Measurements from ENCODE around the gene PSMF1. TPM values are rescaled to one million over a fixed set of nuclear protein-coding genes. Genes with fewer than 3 reads are reported as not detected.

Gene PSMF1
- total RNA-seq, 6 experiments from 2014 or later: 179 to 208 (median 199) TPM

- H3K9me3 Mint-ChIP-seq: no peaks in the 10 kb centered on the region
- peaks cover 9% of the 10 kb centered on the region; the same call in 1 of the 2 replicates for H3K4me1 Mint-ChIP-seq (ENCODE audit: low read depth)
- no peak for TF ChIP-seq CTCF (IDR thresholded peaks at IDR 0.05)
- H3K36me3 Mint-ChIP-seq (ENCODE audit: low read depth): no peaks in the 10 kb centered on the region
- H3K4me3 Mint-ChIP-seq: no peak overlapping the region
- peaks cover 26% of the 10 kb centered on the region for H3K27me3 Mint-ChIP-seq (ENCODE audit: insufficient read depth)
- DNase-seq: no peak
- H3K27ac Mint-ChIP-seq: no peak overlapping the region
Measured at GRCh38 chr20:1203630-1204029, 85.2 kb downstream of the PSMF1 start.

GRCh38 chr20:1204113-1204512 is 85.7 kb downstream of the PSMF1 start:
- Mint-ChIP-seq H3K4me1 (ENCODE audit: low read depth) (peaks cover 9% of the 10 kb centered on the region; the same call in 1 of the 2 replicates), H3K27ac (no peak overlapping the region)

GRCh38 chr20:1204576-1204975 is 86.2 kb downstream of the PSMF1 start:
- no peak overlapping the region for H3K4me3 Mint-ChIP-seq
- no peak for DNase-seq
- H3K4me1 Mint-ChIP-seq (ENCODE audit: low read depth): peaks cover 9% of the 10 kb centered on the region; the same call in 1 of the 2 replicates
- no peak overlapping the region for H3K27ac Mint-ChIP-seq
- TF ChIP-seq CTCF (IDR thresholded peaks at IDR 0.05): no peak
- peaks cover 27% of the 10 kb centered on the region for H3K27me3 Mint-ChIP-seq (ENCODE audit: insufficient read depth)
- no peaks in the 10 kb centered on the region for H3K36me3 Mint-ChIP-seq (ENCODE audit: low read depth)
- no peaks in the 10 kb centered on the region for H3K9me3 Mint-ChIP-seq

More at GRCh38 chr20:1204113-1204512, 85.7 kb downstream of the PSMF1 start:
- peaks cover 23% of the 10 kb centered on the region for H3K27me3 Mint-ChIP-seq (ENCODE audit: insufficient read depth)
- H3K36me3 Mint-ChIP-seq (ENCODE audit: low read depth): no peaks in the 10 kb centered on the region
- DNase-seq: no peak
- no peak for TF ChIP-seq CTCF (IDR thresholded peaks at IDR 0.05)
- H3K9me3 Mint-ChIP-seq: no peaks in the 10 kb centered on the region
- H3K4me3 Mint-ChIP-seq: no peak overlapping the region

- no peak for DNase-seq
- no peak overlapping the region for H3K4me3 Mint-ChIP-seq
- no peaks in the 10 kb centered on the region for H3K4me1 Mint-ChIP-seq (ENCODE audit: low read depth)
- no peaks in the 10 kb centered on the region for H3K9me3 Mint-ChIP-seq
- no peaks in the 10 kb centered on the region for H3K36me3 Mint-ChIP-seq (ENCODE audit: low read depth)
- peaks cover 27% of the 10 kb centered on the region for H3K27me3 Mint-ChIP-seq (ENCODE audit: insufficient read depth)
- no peak for TF ChIP-seq CTCF (IDR thresholded peaks at IDR 0.05)
- H3K27ac Mint-ChIP-seq: no peak overlapping the region
Measured at GRCh38 chr20:1205802-1206201, 87.4 kb downstream of the PSMF1 start.

- Mint-ChIP-seq H3K4me1 (ENCODE audit: low read depth) (no peaks in the 10 kb centered on the region), H3K4me3 (no peak overlapping the region), H3K9me3 (no peaks in the 10 kb centered on the region), H3K27me3 (ENCODE audit: insufficient read depth) (peaks cover 27% of the 10 kb centered on the region), H3K27ac (no peak overlapping the region), H3K36me3 (ENCODE audit: low read depth) (no peaks in the 10 kb centered on the region)
- TF ChIP-seq CTCF (IDR thresholded peaks at IDR 0.05): no peak
- no peak for DNase-seq
Measured at GRCh38 chr20:1206366-1207148, 88.2 kb downstream of the PSMF1 start.

All from HFFc6 (cell line).